ENCODE results near the gene SETD5. TPM values are rescaled to one million over a fixed set of nuclear protein-coding genes. Genes with fewer than 3 reads are reported as not detected.

The SETD5 gene
- total and polyA plus RNA-seq, 2 of the 8 experiments (the other 6 are each of a cell fraction or from before 2014, with no cell fraction given) = 108 to 234 TPM

- ChIA-PET CTCF (ENCODE audit: partially characterized antibody) (interaction anchor here (0.7 to 0.9 kb wide), 4 partner anchors 14 to 43 kb away, joined by 3 to 5 read pairs (median 4); no protein-coding TSS in a partner anchor), POLR2A (ENCODE audit: partially characterized antibody) (interaction anchor here (0.6 to 1.5 kb wide), 3 partner anchors 17 to 47 kb away, joined by 3 to 5 read pairs (median 3); no protein-coding TSS in a partner anchor)
- Histone ChIP-seq H2BK120ac (replicated peaks; ENCODE audit: low read depth, low read length) (no peak overlapping the region), H3K79me1 (ENCODE audit: low read depth, low read length) (peaks cover 4% of the 10 kb centered on the region; the same call in 1 of the 2 replicates), H2AK5ac (ENCODE audit: low read depth, low read length) (no peak overlapping the region), H4K8ac (ENCODE audit: extremely low read depth, insufficient read depth, low read length) (no peak overlapping the region), H2AFZ (ENCODE audit: low read length) (no peak overlapping the region), H2BK15ac (ENCODE audit: low read length) (no peak overlapping the region), H4K20me1 (replicated peaks in 1 of 2; ENCODE audit: control insufficient read depth in 1 of 2, insufficient read depth in 2 of 2, low read length in 2 of 2) (peaks cover 4 to 9% of the 10 kb centered on the region in 2 experiments), H4K91ac (replicated peaks; ENCODE audit: insufficient read length, low read length) (no peak overlapping the region), H3K4me2 (ENCODE audit: insufficient read depth in 1 of 2, low read depth in 2 of 2, low read length in 2 of 2) (no peak overlapping the region), H3K36me3 (ENCODE audit: control insufficient read depth in 2 of 4, insufficient read depth in 4 of 4, low read length in 3 of 4) (peaks cover 41 to 98% (median 80%) of the 10 kb centered on the region in 4 experiments), H4K5ac (ENCODE audit: insufficient read length, low read depth, low read length) (no peak overlapping the region), H3K27me3 (replicated peaks in 1 of 4; ENCODE audit: control insufficient read depth in 3 of 4, extremely low read depth in 1 of 4, insufficient read depth in 3 of 4, low read length in 3 of 4) (no peaks in the 10 kb centered on the region), H3K27ac (ENCODE audit: low read depth, low read length) (no peak overlapping the region), H3K79me2 (ENCODE audit: control insufficient read depth in 1 of 2, insufficient read depth in 2 of 2, low read length in 2 of 2) (peaks cover 0 to 83% of the 10 kb centered on the region in 2 experiments; a peak in 3 of 4 replicates), H3K23ac (ENCODE audit: insufficient read length) (no peak overlapping the region), H3K23me2 (ENCODE audit: low read depth, low read length) (no peaks in the 10 kb centered on the region), H2BK5ac (ENCODE audit: low read depth, low read length) (no peak overlapping the region), H3K9ac (replicated peaks in 1 of 4; ENCODE audit: extremely low read depth in 1 of 4, low read depth in 3 of 4, low read length in 3 of 4) (no peak overlapping the region), H3K18ac (ENCODE audit: extremely low read depth, low read length) (no peak overlapping the region), H3K56ac (replicated peaks; ENCODE audit: insufficient read length, low read depth, low read length) (no peak overlapping the region), H3K4ac (replicated peaks; ENCODE audit: insufficient read length, low read depth, low read length) (no peak overlapping the region), H3K4me3 (ENCODE audit: extremely low read depth in 1 of 4, insufficient read depth in 2 of 4, low read depth in 3 of 4, low read length in 4 of 4) (no peak overlapping the region), H2BK12ac (ENCODE audit: low read depth, low read length) (no peak overlapping the region), H3K14ac (ENCODE audit: insufficient read length) (no peak overlapping the region), H3K4me1 (replicated peaks in 1 of 4; ENCODE audit: control insufficient read depth in 3 of 4, insufficient read depth in 4 of 4, low read length in 3 of 4) (no peaks in the 10 kb centered on the region), H2BK20ac (ENCODE audit: low read length) (no peak overlapping the region), H3K9me3 (ENCODE audit: insufficient read depth in 2 of 2, low read depth in 1 of 2, low read length in 1 of 2) (no peaks in the 10 kb centered on the region)
- FAIRE-seq (no peak), DNase-seq (ENCODE audit: low read depth in 1 of 2, low spot score in 2 of 2) (no peak)
- WGBS, 2 experiments (ENCODE audit: extremely low coverage in 1 of 2, insufficient coverage in 1 of 2, insufficient read length in 1 of 2, insufficient replicate concordance in 2 of 2, low coverage in 1 of 2, low lambda C conversion rate in 2 of 2, missing lambda C conversion rate in 1 of 2) = 85% methylated on average over 3 of the region's 3 CpGs; no CpG with 5 or more reads in 1 of the 2 experiments
- TF ChIP-seq POU5F1 (IDR thresholded peaks at IDR 0.05; ENCODE audit: low read depth, low read length) (no peak), HDAC6 (IDR thresholded peaks at IDR 0.05; ENCODE audit: low read depth, low read length) (no peak), TAF1 (IDR thresholded peaks at IDR 0.05; ENCODE audit: low read depth, low read length) (no peak), POLR2A (IDR thresholded peaks at IDR 0.05; ENCODE audit: control extremely low read depth in 1 of 2, low read depth in 2 of 2, low read length in 2 of 2) (no peak), TEAD4 (IDR thresholded peaks at IDR 0.05; ENCODE audit: low read depth, low read length) (no peak), NANOG (IDR thresholded peaks at IDR 0.05; ENCODE audit: insufficient read depth, low read depth, low read length, poor library complexity, severe bottlenecking) (no peak), SIX5 (IDR thresholded peaks at IDR 0.05; ENCODE audit: low read depth, low read length) (no peak), FOSL1 (IDR thresholded peaks at IDR 0.05; ENCODE audit: insufficient read depth, low read depth, low read length) (no peak), RAD21 (IDR thresholded peaks at IDR 0.05 in 1 of 2, conservative IDR thresholded peaks at IDR 0.05 in 1 of 2; ENCODE audit: low read depth in 2 of 2, low read length in 2 of 2) (no peak), BACH1 (IDR thresholded peaks at IDR 0.05; ENCODE audit: low read length) (no peak), MAFK (IDR thresholded peaks at IDR 0.05; ENCODE audit: low read depth, low read length) (no peak), ATF3 (IDR thresholded peaks at IDR 0.05; ENCODE audit: insufficient read depth, low read depth, low read length) (no peak)
Observed at GRCh38 chr3:9430733-9431132, 33.3 kb downstream of the SETD5 start.

Data from H1 (cell line).